Heart left ventricle (tissue), 16 donors: ENCODE results near the gene ARPC1B. TPM values are rescaled to one million over a fixed set of nuclear protein-coding genes. Genes with fewer than 3 reads are reported as not detected.
"Not testable (repeated sequence)": the region's sequence is repeated elsewhere in the genome, so short reads cannot be mapped to it uniquely, and the experiment has no call there.

Experiments used
- ATAC-seq, 4 donors: fragments of 200-7000 bp; cut with Tn5 transposase; one replicate each; pipeline ENCODE4 v1.9.1; 2020 to 2022; ENCODE audit warnings: moderate library complexity in 4 of 4, mild to moderate bottlenecking in 3 of 4, moderate number of reproducible peaks in 1 of 4
- DNase-seq, 5 donors: peaks; one replicate each; pipeline ENCODE4 v3.0.0-alpha.2; 2020
- H3K27ac ChIP-seq, 12 donors: fragments of 200-600 bp; sonication (generic) in 4 of 12; one replicate each; pipeline versions ENCODE4 v1.5.0 to v1.8.0; 2016 to 2022; ENCODE audit warnings: mild to moderate bottlenecking in 2 of 12
- H3K27me3 ChIP-seq, 9 donors: fragments of 200-600 bp; sonication (generic) in 2 of 9; one replicate each; pipeline versions ENCODE4 v1.5.1 to v1.8.0; 2016 to 2022; ENCODE audit warnings: mild to moderate bottlenecking in 3 of 9
- H3K36me3 ChIP-seq, 9 donors: fragments of 200-600 bp; sonication (generic) in 2 of 9; one replicate each; pipeline versions ENCODE4 v1.5.0 to v1.8.0; 2018 to 2022; ENCODE audit warnings: mild to moderate bottlenecking in 2 of 9
- H3K4me1 ChIP-seq, 12 donors: fragments of 200-600 bp; sonication (generic) in 4 of 12; one replicate each; pipeline versions ENCODE4 v1.5.0 to v1.8.0; 2016 to 2022; ENCODE audit warnings: mild to moderate bottlenecking in 3 of 12
- H3K4me3 ChIP-seq, 12 donors: fragments of 200-600 bp; sonication (generic) in 4 of 12; one replicate each; pipeline versions ENCODE4 v1.5.0 to v1.8.0; 2017 to 2022; ENCODE audit warnings: mild to moderate bottlenecking in 9 of 12, moderate library complexity in 4 of 12
- H3K9me3 ChIP-seq, 12 donors: fragments of 200-600 bp; sonication (generic) in 4 of 12; one replicate each; pipeline versions ENCODE4 v1.5.0 to v1.8.0; 2016 to 2022; ENCODE audit warnings: mild to moderate bottlenecking in 1 of 12
- CTCF ChIP-seq, 12 donors: fragments of 200-600 bp; sonication (generic) in 4 of 12; IDR thresholded peaks; one replicate each; pipeline versions ENCODE4 v1.5.0 to v1.8.0; 2018 to 2022; ENCODE audit warnings: antibody characterized with exemption in 12 of 12, mild to moderate bottlenecking in 5 of 12
- POLR2A ChIP-seq, 2 donors: fragments of 450-650 bp; IDR thresholded peaks; one replicate each; pipeline ENCODE4 v1.6.1; 2017; ENCODE audit warnings: antibody characterized with exemption in 2 of 2, mild to moderate bottlenecking in 2 of 2, moderate library complexity in 2 of 2
- WGBS, 4 donors: extraction: QIAGEN DNeasy Blood & Tissue Kit in 2 of 4; methylation state at CpG; one replicate each; pipeline versions ENCODE4 v1.1.5 to v1.1.7; 2013 to 2018; 5-methylcytosine and 5-hydroxymethylcytosine counted together
- intact Hi-C, 10 donors: fragments of 100-400 bp; cut with DNase I; formaldehyde crosslinking; loops; one replicate each; pipeline versions ENCODE4 v1.11.1 to v1.14.2; 2022
- polyA plus RNA-seq, 2 donors: library from polyadenylated mRNA; stranded (reverse); fragments of 200-250 nt; gene quantifications; one replicate each; pipeline ENCODE4 v1.2.3, GENCODE V29; 2013
- total RNA-seq, 9 donors: library from RNA; depleted of rRNA in 2 of 9; stranded (reverse); fragments of >200 nt in 2 of 9; fragmentation: NEBNext Ultra II Directional in 3 of 9; extraction: Animal tissue kit (Norgen Biotek cat#: 25700) in 3 of 9; gene quantifications; one replicate each; pipeline versions ENCODE4 v1.1.0 to v1.2.4, GENCODE V29; 2016 to 2023
- donor health status: ischemic (EF 13 %, LVEDD 7.1; RV severe dilation, severe dysfunction).
- donor health status: healthy with polysubstance abuse.
- donor health status: DM: no; HTN: yes; CAD: no.
- donor health status: DM: no; HTN: no; CAD: no.
- donor health status: ischemic (EF 25% LVEDD 6.9; RV normal size, moderate dysfunction).
- donor health status: ischemic (EF 25% LVEDD 5.7; RV mildly dilated, moderate dysfunction).
- donor health status: healthy.
- donor health status: DM: yes; HTN: yes; CAD: no.
- donor health status: ischemic (EF 35%, LVEDD 5.7; RV mildly dilated, moderate dysfunction).
- donor health status: nonischemic (EF 11% LVEDD 7.7; RV severe dilation, severe dysfunction).
- donor health status: DM: yes; HTN: yes; CAD: no.
- donor health status: PGD.
- donor health status: ischemic (EF 29% LVEDD 5.4; RV normal size, mild dysfunction).
- donor health status: nonischemic (EF 23%, LVEDD 6.1; RV moderate dilation, normal function).

Gene ARPC1B
- total and polyA plus RNA-seq, 11 donors: 17.2 to 142 (median 37.1) TPM

GRCh38 chr7:99383791-99384370 lies 9.4 kb downstream of the ARPC1B start:
- no peak overlapping the region for H3K4me3 ChIP-seq
- peaks cover 0 to 69% (median 29%) of the 10 kb centered on the region in 9 donors for H3K36me3 ChIP-seq
- intact Hi-C loops: no loop called here
- no peak for TF ChIP-seq CTCF (IDR thresholded peaks at IDR 0.05)
- TF ChIP-seq POLR2A (IDR thresholded peaks at IDR 0.05): no peak
- H3K9me3 ChIP-seq: no peaks in the 10 kb centered on the region
- H3K27me3 ChIP-seq: no peaks in the 10 kb centered on the region
- DNase-seq (no peak), ATAC-seq (no peak)
- H3K4me1 ChIP-seq: peaks cover 0 to 55% (median 28%) of the 10 kb centered on the region in 12 donors
- no peak overlapping the region for H3K27ac ChIP-seq
- 92 to 94% (median 93%) methylated on average over 13 of the region's 13 CpGs for WGBS, 4 donors

- Histone ChIP-seq H3K27ac (no peak overlapping the region), H3K9me3 (no peaks in the 10 kb centered on the region), H3K4me3 (no peak overlapping the region), H3K4me1 (peaks cover 0 to 49% (median 23%) of the 10 kb centered on the region in 12 donors), H3K27me3 (no peaks in the 10 kb centered on the region), H3K36me3 (peaks cover 0 to 76% (median 35%) of the 10 kb centered on the region in 9 donors)
- intact Hi-C loops: no loop called here
- no peak for ATAC-seq
- TF ChIP-seq CTCF (IDR thresholded peaks at IDR 0.05) (no peak), POLR2A (IDR thresholded peaks at IDR 0.05) (no peak)
- DNase-seq: no peak
- WGBS, 4 donors: 88 to 93% (median 90%) methylated on average over 4 of the region's 4 CpGs
Observed at GRCh38 chr7:99384523-99384922, 10.0 kb downstream of the ARPC1B start.

- Histone ChIP-seq H3K36me3 (peaks cover 0 to 86% (median 46%) of the 10 kb centered on the region in 9 donors), H3K9me3 (no peaks in the 10 kb centered on the region), H3K4me1 (peaks cover 0 to 38% (median 13%) of the 10 kb centered on the region in 12 donors), H3K27me3 (no peaks in the 10 kb centered on the region), H3K27ac (peak overlapping the region in 1 of 12 donors; percentile 8), H3K4me3 (no peak overlapping the region)
- ATAC-seq (no peak), DNase-seq (no peak)
- no peak for TF ChIP-seq POLR2A (IDR thresholded peaks at IDR 0.05)
- TF ChIP-seq CTCF (IDR thresholded peaks at IDR 0.05): no peak
- intact Hi-C loops: no loop called here
- 69 to 86% (median 82%) methylated on average over 3 to 8 of the region's 8 CpGs for WGBS, 4 donors
Observed at GRCh38 chr7:99385564-99385963, 11.0 kb downstream of the ARPC1B start.

- ATAC-seq: no peak
- WGBS, 4 donors: 89 to 95% (median 93%) methylated on average over 9 of the region's 9 CpGs
- H3K4me3 ChIP-seq: no peak overlapping the region
- DNase-seq: no peak
- peaks cover 0 to 27% (median 3%) of the 10 kb centered on the region in 12 donors for H3K4me1 ChIP-seq
- no peak for TF ChIP-seq POLR2A (IDR thresholded peaks at IDR 0.05)
- TF ChIP-seq CTCF (IDR thresholded peaks at IDR 0.05): peak in 8 of 12 donors; percentile 10 to 40 (median 20)
- no peaks in the 10 kb centered on the region for H3K27me3 ChIP-seq
- intact Hi-C loops: no loop called here
- H3K27ac ChIP-seq: no peak overlapping the region
- H3K9me3 ChIP-seq: no peaks in the 10 kb centered on the region
- H3K36me3 ChIP-seq: peaks cover 0 to 92% (median 55%) of the 10 kb centered on the region in 9 donors
Observed at GRCh38 chr7:99386584-99387238, 12.2 kb downstream of the ARPC1B start.

DNA sequence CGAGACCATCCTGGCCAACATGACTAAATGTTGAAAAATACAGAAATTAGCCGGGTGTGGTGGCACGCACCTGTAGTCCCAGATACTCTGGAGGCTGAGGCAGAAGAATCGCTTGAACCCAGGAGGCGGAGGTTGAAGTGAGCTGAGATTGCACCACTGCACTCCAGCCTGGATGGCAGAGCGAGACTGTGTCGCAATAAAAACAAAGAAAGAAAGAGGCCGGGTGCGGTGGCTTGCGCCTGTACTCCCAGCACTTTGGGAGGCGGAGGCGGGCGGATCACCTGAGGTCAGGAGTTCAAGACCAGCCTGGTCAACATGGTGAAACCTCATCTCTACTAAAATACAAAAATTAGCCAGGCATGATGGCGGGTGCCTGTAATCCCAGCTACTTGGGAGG lies 12.7 kb downstream of the ARPC1B start:
- intact Hi-C loops, DNase-seq, H3K27ac ChIP-seq, H3K4me3 ChIP-seq, H3K9me3 ChIP-seq, H3K27me3 ChIP-seq, ATAC-seq: not testable (repeated sequence)
- H3K36me3 ChIP-seq: peaks cover 0 to 92% (median 58%) of the 10 kb centered on the region in 9 donors
- 89 to 97% (median 94%) methylated on average over 14 of the region's 14 CpGs for WGBS, 4 donors
- peaks cover 0 to 26% (median under 1%) of the 10 kb centered on the region in 12 donors for H3K4me1 ChIP-seq
